Measurements from ENCODE around the gene CPT1A.

Gene CPT1A

DNA sequence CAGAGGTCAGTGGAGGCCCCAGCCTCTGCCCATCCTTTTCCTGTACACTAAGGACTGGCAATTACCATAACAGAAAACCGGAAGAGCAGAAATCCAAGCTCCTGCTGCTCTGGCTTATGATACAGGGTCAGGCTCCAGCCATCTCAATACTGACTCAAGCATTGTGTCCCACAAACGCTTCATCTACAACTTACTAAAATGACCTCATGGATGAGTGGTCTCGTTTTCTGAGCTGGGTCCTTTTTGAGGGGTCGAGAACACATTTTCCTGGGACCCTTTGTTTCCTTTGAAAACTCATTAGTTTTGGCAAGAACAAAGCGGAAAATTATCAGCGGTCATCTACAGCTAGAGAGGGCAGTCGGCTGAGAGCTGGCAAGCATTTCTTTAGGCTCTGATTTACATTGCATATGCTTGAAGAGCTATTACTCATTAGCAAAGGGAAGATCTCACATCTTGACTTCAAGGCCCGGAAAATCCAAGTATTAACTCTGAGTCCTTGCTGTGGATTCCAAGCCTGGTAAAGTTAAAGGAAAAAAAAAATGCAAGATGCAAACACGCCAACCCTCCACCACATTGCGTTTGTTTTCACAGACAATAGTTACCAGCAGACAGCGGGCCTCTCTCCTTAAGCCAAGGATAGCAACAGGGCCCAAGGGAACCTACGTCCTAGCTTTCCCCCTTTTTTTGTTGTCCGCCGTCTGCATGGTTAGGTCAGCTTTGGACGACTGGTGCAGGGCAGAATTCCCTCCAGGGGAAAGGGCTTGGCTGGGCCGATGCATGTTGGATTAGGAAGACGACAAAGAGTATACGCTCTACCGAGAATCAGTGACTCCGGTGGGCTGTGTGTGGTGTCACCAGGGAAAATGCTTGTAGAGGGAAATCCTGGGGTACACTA lies 92.2 kb downstream of the CPT1A start:
- no peak overlapping the region for H3K4me3 ChIP-seq (replicated peaks in 1 of 2; ENCODE audit: low read depth in 2 of 2, low read length in 2 of 2)
- DNase-seq (ENCODE audit: low read depth in 2 of 2) = peak; percentile 10 to 12
- TF ChIP-seq, protein P1, sequence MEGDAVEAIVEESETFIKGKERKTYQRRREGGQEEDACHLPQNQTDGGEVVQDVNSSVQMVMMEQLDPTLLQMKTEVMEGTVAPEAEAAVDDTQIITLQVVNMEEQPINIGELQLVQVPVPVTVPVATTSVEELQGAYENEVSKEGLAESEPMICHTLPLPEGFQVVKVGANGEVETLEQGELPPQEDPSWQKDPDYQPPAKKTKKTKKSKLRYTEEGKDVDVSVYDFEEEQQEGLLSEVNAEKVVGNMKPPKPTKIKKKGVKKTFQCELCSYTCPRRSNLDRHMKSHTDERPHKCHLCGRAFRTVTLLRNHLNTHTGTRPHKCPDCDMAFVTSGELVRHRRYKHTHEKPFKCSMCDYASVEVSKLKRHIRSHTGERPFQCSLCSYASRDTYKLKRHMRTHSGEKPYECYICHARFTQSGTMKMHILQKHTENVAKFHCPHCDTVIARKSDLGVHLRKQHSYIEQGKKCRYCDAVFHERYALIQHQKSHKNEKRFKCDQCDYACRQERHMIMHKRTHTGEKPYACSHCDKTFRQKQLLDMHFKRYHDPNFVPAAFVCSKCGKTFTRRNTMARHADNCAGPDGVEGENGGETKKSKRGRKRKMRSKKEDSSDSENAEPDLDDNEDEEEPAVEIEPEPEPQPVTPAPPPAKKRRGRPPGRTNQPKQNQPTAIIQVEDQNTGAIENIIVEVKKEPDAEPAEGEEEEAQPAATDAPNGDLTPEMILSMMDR (IDR thresholded peaks at IDR 0.05; ENCODE audit: low read depth, low read length) = no peak

DNA sequence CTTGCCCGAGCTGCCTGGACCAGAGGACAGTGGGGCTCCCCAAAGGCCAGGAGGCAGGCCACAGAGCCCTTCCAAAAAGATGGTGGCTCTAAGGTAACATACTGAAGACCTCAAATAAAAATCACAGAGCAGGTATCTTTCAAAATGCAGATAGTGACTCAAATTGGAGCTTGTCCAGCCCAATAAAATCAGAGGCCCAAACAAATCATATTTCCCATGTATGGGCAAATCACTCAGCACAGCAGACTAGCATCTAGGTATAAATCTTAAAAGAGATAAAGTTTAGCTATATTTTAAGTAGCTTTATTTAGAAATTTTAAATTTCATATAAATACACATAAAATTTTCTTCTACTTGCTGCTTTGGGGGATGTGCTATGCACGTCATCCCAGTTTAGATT lies 93.7 kb downstream of the CPT1A start:
- no peak overlapping the region for H3K4me3 ChIP-seq (replicated peaks in 1 of 2; ENCODE audit: low read depth in 2 of 2, low read length in 2 of 2)
- no peak for DNase-seq (ENCODE audit: low read depth in 2 of 2)
- TF ChIP-seq, protein P1 (IDR thresholded peaks at IDR 0.05; ENCODE audit: low read depth, low read length) = no peak

DNA sequence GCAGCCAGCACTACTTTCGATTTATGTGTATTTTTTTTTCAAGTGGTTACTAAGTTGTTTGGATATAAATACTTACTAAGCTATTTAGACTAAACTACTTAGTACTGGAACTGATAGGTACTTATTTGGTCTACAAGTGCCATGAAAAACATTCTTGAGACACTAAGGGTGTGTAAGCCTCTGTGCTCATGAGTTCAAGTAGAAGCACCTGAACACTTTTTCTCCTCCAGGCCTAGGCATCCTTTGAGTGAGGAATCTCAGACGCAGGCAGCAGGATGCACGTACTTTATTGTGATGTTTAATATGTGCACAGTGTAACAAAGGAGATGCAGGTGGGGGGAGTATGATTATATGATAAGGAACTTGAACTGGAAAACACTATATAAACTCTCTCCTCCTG lies 98.2 kb downstream of the CPT1A start:
- H3K4me3 ChIP-seq (replicated peaks in 1 of 2; ENCODE audit: low read depth in 2 of 2, low read length in 2 of 2) = no peak overlapping the region
- DNase-seq (ENCODE audit: low read depth in 2 of 2) = no peak
- TF ChIP-seq, protein P1 (IDR thresholded peaks at IDR 0.05; ENCODE audit: low read depth, low read length) = no peak

DNA sequence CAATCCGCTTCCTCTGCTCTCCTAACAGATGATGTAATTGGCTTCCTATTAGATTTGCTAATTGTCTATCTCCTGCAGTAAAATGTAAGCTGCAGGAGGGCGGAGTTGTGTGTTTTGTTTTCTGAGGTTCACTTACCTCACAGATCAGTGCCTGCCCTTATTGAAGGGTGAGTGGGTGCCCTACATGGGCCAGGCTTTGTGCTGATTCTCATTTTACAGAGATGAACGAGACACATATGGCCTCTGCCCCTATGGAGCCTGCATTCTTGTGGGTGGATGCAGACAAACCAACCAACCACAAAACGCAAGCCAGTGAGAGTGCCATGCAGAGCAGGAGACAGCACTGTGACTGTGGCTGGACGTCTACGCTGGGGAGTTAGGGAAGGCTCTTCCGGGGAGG lies 100.3 kb downstream of the CPT1A start:
- no peak for DNase-seq (ENCODE audit: low read depth in 2 of 2)
- TF ChIP-seq, protein P1 (IDR thresholded peaks at IDR 0.05; ENCODE audit: low read depth, low read length) = no peak
- H3K4me3 ChIP-seq (replicated peaks in 1 of 2; ENCODE audit: low read depth in 2 of 2, low read length in 2 of 2) = no peak overlapping the region

DNA sequence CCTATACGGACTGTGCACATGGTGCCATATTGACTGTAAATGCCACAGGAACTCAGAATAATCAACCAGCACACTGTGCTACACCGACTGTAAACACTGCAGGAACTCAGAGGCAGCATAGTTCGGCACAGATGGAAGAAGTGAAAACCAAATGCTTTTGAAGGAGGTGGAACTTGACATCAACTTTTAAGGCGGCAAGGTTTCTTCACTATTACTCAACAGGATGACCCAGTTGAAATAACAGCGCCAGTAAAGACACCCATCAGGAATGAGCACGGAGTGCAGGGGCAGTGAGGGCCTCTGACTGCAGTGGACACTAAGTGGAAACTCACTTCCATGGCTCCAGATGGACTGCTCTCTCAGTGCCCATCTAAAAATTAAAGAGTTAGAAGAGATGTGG lies 106.1 kb downstream of the CPT1A start:
- TF ChIP-seq, protein P1 (IDR thresholded peaks at IDR 0.05; ENCODE audit: low read depth, low read length) = no peak
- DNase-seq (ENCODE audit: low read depth in 2 of 2) = no peak
- no peak overlapping the region for H3K4me3 ChIP-seq (replicated peaks in 1 of 2; ENCODE audit: low read depth in 2 of 2, low read length in 2 of 2)

GRCh38 chr11:68735125-68735524 lies 106.6 kb downstream of the CPT1A start:
- DNase-seq (ENCODE audit: low read depth in 2 of 2) = no peak

More at GRCh38 chr11:68735125-68735524, 106.6 kb downstream of the CPT1A start:
- no peak overlapping the region for H3K4me3 ChIP-seq (replicated peaks in 1 of 2; ENCODE audit: low read depth in 2 of 2, low read length in 2 of 2)
- TF ChIP-seq, protein P1 (IDR thresholded peaks at IDR 0.05; ENCODE audit: low read depth, low read length) = no peak
